CD8-positive, alpha-beta memory T cell (primary cell): ENCODE results near the gene MSANTD7. TPM values are rescaled to one million over a fixed set of nuclear protein-coding genes. Genes with fewer than 3 reads are reported as not detected.
A peak's percentile ranks its signal among the peaks of the same experiment; 100 is the strongest.

Experiments
- CTCF ChIA-PET: fragments of 350-600 bp; sonication (Branson Sonifier 250); formaldehyde crosslinking; loops from one replicate; lab custom pipeline; 2021; ENCODE audit warnings: antibody characterized with exemption; lab: Charles Lee
- POLR2A ChIA-PET: fragments of 350-600 bp; sonication (Branson Sonifier 250); formaldehyde crosslinking; loops from one replicate; lab custom pipeline; 2021; ENCODE audit warnings: antibody characterized with exemption; lab: Charles Lee
- DNase-seq, 5 donors: peaks; one replicate each; pipeline versions ENCODE4 v3.0.0 to v3.0.0-alpha.2; 2020 to 2022; ENCODE audit warnings: mixed read lengths in 1 of 5
- H3K27ac ChIP-seq: one replicate; pipeline ENCODE4 v1.7.0; 2013; ENCODE audit warnings: low read depth, mild to moderate bottlenecking, low read length, moderate library complexity
- H3K27me3 ChIP-seq: 2 replicates; pipeline ENCODE4 v1.7.0; 2013; ENCODE audit warnings: low read length, mild to moderate bottlenecking; ENCODE audit not compliant: insufficient read depth, poor library complexity, severe bottlenecking
- H3K36me3 ChIP-seq: 2 replicates; pipeline ENCODE4 v1.7.0; 2013; ENCODE audit warnings: mild to moderate bottlenecking, low read length, moderate library complexity; ENCODE audit not compliant: insufficient read depth
- H3K4me1 ChIP-seq: 2 replicates; pipeline ENCODE4 v1.7.0; 2013; ENCODE audit warnings: mild to moderate bottlenecking, low read length, moderate library complexity; ENCODE audit not compliant: insufficient read depth
- H3K4me3 ChIP-seq: 2 replicates; pipeline ENCODE4 v1.7.0; 2013; ENCODE audit warnings: mild to moderate bottlenecking, low read length
- H3K9me3 ChIP-seq: 2 replicates; pipeline ENCODE4 v1.7.0; 2013; ENCODE audit warnings: mild to moderate bottlenecking, low read length
- H3K27ac Mint-ChIP-seq, 8 donors: one replicate each; pipeline ENCODE4 v1.8.0; 2020 to 2021; ENCODE audit warnings: mixed read lengths in 8 of 8, mild to moderate bottlenecking in 6 of 8, inconsistent platforms in 3 of 8, moderate library complexity in 3 of 8
- H3K27me3 Mint-ChIP-seq, 2 donors: one replicate each; pipeline ENCODE4 v1.8.0; 2020 to 2021; ENCODE audit warnings: mixed read lengths in 2 of 2, mild to moderate bottlenecking in 1 of 2, moderate library complexity in 1 of 2
- H3K36me3 Mint-ChIP-seq, 3 donors: one replicate each; pipeline ENCODE4 v1.8.0; 2020 to 2021; ENCODE audit warnings: mixed read lengths in 3 of 3, inconsistent platforms in 1 of 3, mild to moderate bottlenecking in 1 of 3
- H3K4me1 Mint-ChIP-seq, 3 donors: one replicate each; pipeline ENCODE4 v1.8.0; 2020 to 2021; ENCODE audit warnings: mixed read lengths in 3 of 3, inconsistent platforms in 1 of 3, mild to moderate bottlenecking in 1 of 3
- H3K4me3 Mint-ChIP-seq, 7 donors: one replicate each; pipeline ENCODE4 v1.8.0; 2020 to 2021; ENCODE audit warnings: mixed read lengths in 7 of 7, mild to moderate bottlenecking in 6 of 7, moderate library complexity in 4 of 7, inconsistent platforms in 2 of 7
- H3K9me3 Mint-ChIP-seq, 5 donors: one replicate each; pipeline ENCODE4 v1.8.0; 2020 to 2022; ENCODE audit warnings: mixed read lengths in 5 of 5, mild to moderate bottlenecking in 3 of 5, moderate library complexity in 2 of 5, inconsistent platforms in 1 of 5
- polyA plus RNA-seq: library from polyadenylated mRNA; unstranded; fragments of 300-500 nt; fragmentation: Illumina TruSeq; gene quantifications from one replicate; pipeline ENCODE4 v1.2.3, GENCODE V29; 2021
- total RNA-seq, 2 experiments: library from RNA; stranded (reverse); gene quantifications; one replicate each; pipeline ENCODE4 v1.2.3, GENCODE V29; 2021

Gene MSANTD7
- total and polyA plus RNA-seq, 3 experiments from 2014 or later = 8.7 to 30.4 (median 28.5) TPM

DNA sequence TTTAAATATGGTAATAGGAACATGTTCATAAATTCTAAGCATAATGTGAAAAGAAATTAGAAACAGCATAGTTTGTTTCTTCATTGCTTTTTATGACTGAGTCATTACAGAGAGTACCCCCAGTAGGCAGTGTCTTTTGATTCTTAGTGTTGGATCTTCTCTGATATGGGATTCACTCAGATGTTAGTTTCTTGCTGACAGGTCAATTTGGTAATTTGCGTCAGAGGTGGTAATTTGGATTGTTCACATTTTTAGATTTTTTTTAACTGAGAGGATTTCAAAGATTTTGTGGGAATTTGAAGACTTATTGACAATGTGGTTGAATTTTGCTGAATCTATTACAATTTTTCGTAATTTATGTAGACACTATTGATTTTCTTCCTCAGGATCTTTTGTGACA, 2.1 kb downstream of the MSANTD7 start:
- Histone ChIP-seq H3K36me3 (peaks cover 35% of the 10 kb centered on the region), H3K9me3 (no peaks in the 10 kb centered on the region), H3K4me1 (peaks cover 22% of the 10 kb centered on the region), H3K27ac (no peak overlapping the region), H3K27me3 (no peaks in the 10 kb centered on the region), H3K4me3 (no peak overlapping the region)
- Mint-ChIP-seq H3K27ac (peak overlapping the region in 2 of 8 donors; percentile 56 to 72), H3K27me3 (no peaks in the 10 kb centered on the region), H3K9me3 (no peaks in the 10 kb centered on the region), H3K36me3 (peaks cover 0 to 66% (median 14%) of the 10 kb centered on the region in 3 donors), H3K4me1 (peaks cover 32 to 56% (median 49%) of the 10 kb centered on the region in 3 donors), H3K4me3 (peak overlapping the region; percentile 6 to 99 (median 93))
- ChIA-PET CTCF (no interaction called here), POLR2A (no interaction called here)
- DNase-seq = no peak

DNA sequence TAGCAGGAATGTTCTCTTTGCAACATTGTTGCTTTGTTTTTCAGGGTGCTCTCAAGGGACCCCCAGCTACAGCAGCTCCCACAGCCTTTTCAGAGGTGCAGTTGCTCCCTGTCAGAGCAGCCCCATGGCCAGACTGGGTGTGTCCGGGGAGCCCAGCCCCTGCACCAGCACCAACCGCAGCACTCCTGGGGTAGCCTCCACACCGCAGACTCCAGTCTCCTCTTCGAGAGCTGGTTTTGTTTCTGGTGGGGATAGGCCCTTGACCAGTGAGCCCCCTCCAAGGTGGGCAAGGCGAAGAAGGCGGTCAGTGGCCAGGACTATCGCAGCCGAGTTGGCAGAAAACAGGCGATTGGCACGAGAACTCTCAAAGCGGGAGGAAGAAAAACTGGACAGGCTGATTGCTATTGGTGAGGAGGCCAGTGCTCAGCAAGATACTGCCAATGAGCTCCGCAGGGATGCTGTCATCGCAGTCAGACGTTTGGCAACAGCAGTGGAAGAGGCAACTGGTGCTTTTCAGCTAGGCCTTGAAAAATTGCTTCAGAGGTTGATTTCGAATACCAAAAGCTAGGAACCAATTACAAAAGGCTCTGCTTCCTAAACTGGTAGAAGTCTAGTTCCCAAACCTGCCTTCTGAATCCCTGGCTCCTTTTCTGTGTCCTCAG, 5.4 kb downstream of the MSANTD7 start:
- Histone ChIP-seq H3K27me3 (no peaks in the 10 kb centered on the region), H3K4me1 (peaks cover 10% of the 10 kb centered on the region), H3K27ac (no peak overlapping the region), H3K4me3 (no peak overlapping the region), H3K36me3 (peaks cover 35% of the 10 kb centered on the region), H3K9me3 (no peaks in the 10 kb centered on the region)
- H3K27me3 Mint-ChIP-seq = no peaks in the 10 kb centered on the region
- H3K4me1 Mint-ChIP-seq = peaks cover 27 to 45% (median 40%) of the 10 kb centered on the region in 3 donors
- DNase-seq = no peak
- H3K27ac Mint-ChIP-seq = peak overlapping the region in 1 of 8 donors; percentile 58
- peaks cover 0 to 72% (median 21%) of the 10 kb centered on the region in 3 donors for H3K36me3 Mint-ChIP-seq
- CTCF ChIA-PET = interaction anchor here (1.2 kb wide), 2 partner anchors 21 to 300 kb away, joined by 3 to 4 read pairs; no protein-coding TSS in a partner anchor
- H3K9me3 Mint-ChIP-seq = no peaks in the 10 kb centered on the region
- POLR2A ChIA-PET = no interaction called here
- no peak overlapping the region for H3K4me3 Mint-ChIP-seq

DNA sequence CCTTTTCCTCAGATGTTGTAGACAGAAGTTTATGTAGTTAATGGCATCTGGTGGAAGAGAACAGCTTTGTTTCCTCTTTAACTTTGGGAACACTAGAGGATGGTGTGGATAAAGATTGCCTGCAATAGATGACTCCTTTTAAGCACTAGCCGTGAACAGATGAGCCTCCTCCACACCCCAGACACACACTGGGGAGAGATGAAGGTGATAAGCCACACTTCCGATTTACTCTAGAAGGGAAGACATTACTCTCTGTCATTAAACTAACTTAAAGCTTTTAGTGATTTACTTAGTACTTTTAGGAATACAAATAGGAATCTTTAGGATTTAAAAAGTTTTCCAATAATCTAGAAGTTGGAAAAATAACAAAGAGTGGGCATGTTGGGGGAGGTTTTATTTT, 6.8 kb downstream of the MSANTD7 start:
- Mint-ChIP-seq H3K27ac (peak overlapping the region in 1 of 8 donors; percentile 19), H3K36me3 (peaks cover 0 to 78% (median 23%) of the 10 kb centered on the region in 3 donors)

DNA sequence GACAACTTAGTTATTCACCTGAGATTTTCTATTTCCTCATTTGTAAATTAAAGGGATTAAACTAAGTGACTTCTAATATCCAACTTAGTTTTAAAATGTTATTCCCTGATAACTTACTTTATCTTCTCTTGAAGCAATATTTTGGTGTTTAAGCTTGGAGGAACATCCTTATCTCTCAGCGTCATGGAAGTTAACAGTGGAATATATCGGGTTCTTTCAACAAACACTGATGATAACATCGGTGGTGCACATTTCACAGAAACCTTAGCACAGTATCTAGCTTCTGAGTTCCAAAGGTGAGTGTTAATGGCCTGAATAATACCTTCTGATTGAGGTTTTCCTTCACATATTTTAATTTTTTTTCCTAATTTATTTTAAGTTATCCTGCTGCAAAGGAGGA, 14.1 kb downstream of the MSANTD7 start:
- H3K36me3 ChIP-seq = peaks cover 9% of the 10 kb centered on the region
- Mint-ChIP-seq H3K4me1 (peaks cover 0 to under 1% (median 0%) of the 10 kb centered on the region in 3 donors), H3K36me3 (peaks cover 7 to 67% (median 19%) of the 10 kb centered on the region in 3 donors), H3K9me3 (no peaks in the 10 kb centered on the region), H3K27ac (no peak overlapping the region), H3K4me3 (no peak overlapping the region), H3K27me3 (no peaks in the 10 kb centered on the region)
- no peaks in the 10 kb centered on the region for H3K9me3 ChIP-seq
- H3K4me1 ChIP-seq = no peaks in the 10 kb centered on the region
- DNase-seq = no peak
- no peaks in the 10 kb centered on the region for H3K27me3 ChIP-seq
- ChIA-PET CTCF (interaction anchor here (1.8 kb wide), 1 partner anchor 15 kb away, joined by 5 read pairs; no protein-coding TSS in a partner anchor), POLR2A (no interaction called here)
- H3K4me3 ChIP-seq = no peak overlapping the region
- H3K27ac ChIP-seq = no peak overlapping the region

More for the DNA sequence above, 6.8 kb downstream of the MSANTD7 start:
- Mint-ChIP-seq H3K4me3 (no peak overlapping the region), H3K4me1 (peaks cover 17 to 34% (median 29%) of the 10 kb centered on the region in 3 donors), H3K27me3 (no peaks in the 10 kb centered on the region), H3K9me3 (no peaks in the 10 kb centered on the region)
- H3K36me3 ChIP-seq = peaks cover 35% of the 10 kb centered on the region
- no peaks in the 10 kb centered on the region for H3K4me1 ChIP-seq
- DNase-seq = no peak
- H3K27me3 ChIP-seq = no peaks in the 10 kb centered on the region
- H3K27ac ChIP-seq = no peak overlapping the region
- no peaks in the 10 kb centered on the region for H3K9me3 ChIP-seq
- CTCF ChIA-PET = no interaction called here
- POLR2A ChIA-PET = no interaction called here
- H3K4me3 ChIP-seq = no peak overlapping the region

DNA sequence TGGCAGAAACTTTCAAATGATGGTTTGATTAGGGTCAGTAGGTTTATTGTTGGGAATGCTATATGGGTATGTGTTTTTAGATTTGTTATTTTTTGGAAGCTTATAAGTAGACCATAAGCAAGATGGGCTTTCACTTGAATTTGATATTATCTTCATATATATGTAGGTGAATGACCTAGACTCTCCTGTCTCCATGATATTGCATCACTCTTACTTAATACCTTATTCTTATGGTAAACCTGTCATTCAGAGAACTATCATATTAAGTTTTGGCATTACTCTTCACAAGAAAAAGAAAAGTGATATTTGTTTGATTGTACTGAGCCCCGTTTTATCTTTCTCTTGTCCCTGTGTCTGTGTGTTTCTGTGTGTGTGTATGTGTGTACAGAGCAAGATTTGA, 17.3 kb downstream of the MSANTD7 start:
- Histone ChIP-seq H3K27me3 (no peaks in the 10 kb centered on the region), H3K4me1 (no peaks in the 10 kb centered on the region), H3K27ac (no peak overlapping the region), H3K9me3 (no peaks in the 10 kb centered on the region), H3K36me3 (peaks cover 9% of the 10 kb centered on the region), H3K4me3 (no peak overlapping the region)
- DNase-seq = no peak
- H3K4me3 Mint-ChIP-seq = no peak overlapping the region
- H3K36me3 Mint-ChIP-seq = peaks cover 10 to 77% (median 20%) of the 10 kb centered on the region in 3 donors
- H3K27ac Mint-ChIP-seq = peak overlapping the region in 1 of 8 donors; percentile 27
- H3K27me3 Mint-ChIP-seq = no peaks in the 10 kb centered on the region
- CTCF ChIA-PET = no interaction called here
- POLR2A ChIA-PET = no interaction called here
- H3K9me3 Mint-ChIP-seq = no peaks in the 10 kb centered on the region
- H3K4me1 Mint-ChIP-seq = peaks cover 0 to 3% (median 2%) of the 10 kb centered on the region in 3 donors

DNA sequence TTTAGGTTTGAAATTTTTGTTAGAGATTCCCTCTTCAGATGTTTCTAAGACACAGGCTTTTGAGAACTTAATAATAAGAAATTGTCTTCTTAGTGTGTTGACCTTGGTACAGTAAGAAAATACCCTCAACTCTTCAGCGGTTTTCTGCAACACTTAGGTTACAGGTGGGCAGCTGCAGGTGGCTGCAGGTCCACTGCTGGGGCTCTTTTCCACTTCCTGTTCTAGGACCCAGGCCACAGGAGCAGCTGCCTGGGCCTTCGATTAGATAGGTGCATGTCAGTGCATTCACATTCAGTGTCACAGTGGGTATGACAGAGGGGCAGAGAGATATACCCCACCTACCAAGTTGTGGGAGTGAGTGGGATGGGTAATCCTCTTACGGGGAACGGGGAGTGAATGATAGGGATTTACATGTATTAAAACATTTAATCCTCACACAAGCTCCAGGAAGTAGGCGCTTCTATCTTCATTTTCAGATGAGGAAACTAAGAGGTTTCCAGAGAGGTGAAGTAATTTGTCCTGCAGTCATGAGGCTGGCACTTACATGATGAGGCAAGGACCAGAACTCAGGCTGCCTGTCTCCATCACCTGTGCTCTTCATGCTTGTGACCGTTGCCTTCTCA, 20.3 kb downstream of the MSANTD7 start:
- POLR2A ChIA-PET = no interaction called here
- Mint-ChIP-seq H3K9me3 (no peaks in the 10 kb centered on the region), H3K27ac (peak overlapping the region in 1 of 8 donors; percentile 66), H3K27me3 (no peaks in the 10 kb centered on the region), H3K36me3 (peaks cover 8 to 72% (median 24%) of the 10 kb centered on the region in 3 donors), H3K4me3 (no peak overlapping the region), H3K4me1 (peaks cover 2 to 3% (median 3%) of the 10 kb centered on the region in 3 donors)
- Histone ChIP-seq H3K27ac (no peak overlapping the region), H3K36me3 (peaks cover 9% of the 10 kb centered on the region), H3K27me3 (no peaks in the 10 kb centered on the region), H3K4me1 (no peaks in the 10 kb centered on the region), H3K4me3 (no peak overlapping the region), H3K9me3 (no peaks in the 10 kb centered on the region)
- CTCF ChIA-PET = no interaction called here
- no peak for DNase-seq

DNA sequence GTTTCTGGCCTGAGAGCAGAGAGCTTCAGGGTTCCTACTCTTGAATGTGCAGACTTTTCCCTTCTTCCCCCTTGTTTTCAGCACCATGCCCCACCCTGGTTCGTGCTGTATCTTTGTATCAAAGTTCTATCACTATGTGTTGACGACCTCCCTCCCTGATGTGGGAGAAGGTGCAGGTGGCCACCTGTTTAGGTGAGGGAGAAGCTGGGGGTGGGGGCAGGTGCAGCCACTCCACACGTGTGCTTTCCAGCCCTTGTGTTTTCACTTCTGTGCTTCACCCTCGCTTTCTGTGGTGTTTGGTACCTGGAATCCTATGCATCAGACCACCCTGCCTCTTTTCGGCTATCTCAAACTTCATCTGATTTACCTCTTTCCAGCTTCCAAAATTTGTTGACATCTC, 20.9 kb downstream of the MSANTD7 start:
- no peak overlapping the region for H3K4me3 Mint-ChIP-seq
- Histone ChIP-seq H3K4me1 (no peaks in the 10 kb centered on the region), H3K27me3 (no peaks in the 10 kb centered on the region), H3K27ac (no peak overlapping the region), H3K9me3 (no peaks in the 10 kb centered on the region), H3K4me3 (no peak overlapping the region), H3K36me3 (peaks cover 9% of the 10 kb centered on the region)
- DNase-seq = no peak
- ChIA-PET POLR2A (no interaction called here), CTCF (interaction anchor here (1.1 kb wide), 1 partner anchor 21 kb away, joined by 3 read pairs; the partner anchor contains the start of genes HSPA14 and MSANTD7)
- H3K27ac Mint-ChIP-seq = peak overlapping the region in 2 of 8 donors; percentile 17 to 44
- H3K4me1 Mint-ChIP-seq = peaks cover 2 to 3% (median 3%) of the 10 kb centered on the region in 3 donors
- H3K36me3 Mint-ChIP-seq = peaks cover 8 to 74% (median 23%) of the 10 kb centered on the region in 3 donors
- H3K27me3 Mint-ChIP-seq = no peaks in the 10 kb centered on the region
- H3K9me3 Mint-ChIP-seq = no peaks in the 10 kb centered on the region

DNA sequence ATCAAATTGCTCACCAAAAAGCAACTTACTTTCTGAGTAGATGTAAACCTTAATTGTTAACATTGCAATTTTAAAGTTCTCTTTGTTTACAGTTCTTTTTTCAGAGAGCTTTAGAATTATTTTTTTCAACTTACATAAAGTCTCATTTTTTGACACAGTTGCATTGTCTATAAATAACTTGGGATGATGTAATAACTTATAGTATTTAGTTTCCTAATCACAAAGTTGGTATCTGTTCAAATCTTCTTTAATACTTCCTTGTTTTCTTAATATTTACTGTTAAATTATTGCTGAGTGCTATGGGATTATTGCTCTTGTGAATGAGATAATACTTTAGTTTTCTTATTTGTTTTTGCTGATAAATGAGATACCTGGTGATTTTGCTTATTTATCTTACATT, 21.7 kb downstream of the MSANTD7 start:
- Mint-ChIP-seq H3K27ac (peak overlapping the region in 1 of 8 donors; percentile 22), H3K4me1 (peaks cover 2 to 3% (median 3%) of the 10 kb centered on the region in 3 donors), H3K4me3 (no peak overlapping the region), H3K36me3 (peaks cover 8 to 72% (median 23%) of the 10 kb centered on the region in 3 donors), H3K9me3 (no peaks in the 10 kb centered on the region), H3K27me3 (no peaks in the 10 kb centered on the region)
- Histone ChIP-seq H3K4me1 (no peaks in the 10 kb centered on the region), H3K9me3 (no peaks in the 10 kb centered on the region), H3K27me3 (no peaks in the 10 kb centered on the region), H3K4me3 (no peak overlapping the region), H3K27ac (no peak overlapping the region), H3K36me3 (peaks cover 9% of the 10 kb centered on the region)
- no peak for DNase-seq
- CTCF ChIA-PET = interaction anchor here (1.1 kb wide), 1 partner anchor 21 kb away, joined by 3 read pairs; the partner anchor contains the start of genes HSPA14 and MSANTD7
- POLR2A ChIA-PET = no interaction called here
